ENCODE measurements around the gene BOLA3. TPM values are rescaled to one million over a fixed set of nuclear protein-coding genes. Genes with fewer than 3 reads are reported as not detected.

BOLA3 gene
- total and polyA plus RNA-seq, 10 of the 15 experiments (the other 5 are each of a cell fraction or from before 2014, with no cell fraction given): 62.6 to 300 (median 134) TPM

DNA sequence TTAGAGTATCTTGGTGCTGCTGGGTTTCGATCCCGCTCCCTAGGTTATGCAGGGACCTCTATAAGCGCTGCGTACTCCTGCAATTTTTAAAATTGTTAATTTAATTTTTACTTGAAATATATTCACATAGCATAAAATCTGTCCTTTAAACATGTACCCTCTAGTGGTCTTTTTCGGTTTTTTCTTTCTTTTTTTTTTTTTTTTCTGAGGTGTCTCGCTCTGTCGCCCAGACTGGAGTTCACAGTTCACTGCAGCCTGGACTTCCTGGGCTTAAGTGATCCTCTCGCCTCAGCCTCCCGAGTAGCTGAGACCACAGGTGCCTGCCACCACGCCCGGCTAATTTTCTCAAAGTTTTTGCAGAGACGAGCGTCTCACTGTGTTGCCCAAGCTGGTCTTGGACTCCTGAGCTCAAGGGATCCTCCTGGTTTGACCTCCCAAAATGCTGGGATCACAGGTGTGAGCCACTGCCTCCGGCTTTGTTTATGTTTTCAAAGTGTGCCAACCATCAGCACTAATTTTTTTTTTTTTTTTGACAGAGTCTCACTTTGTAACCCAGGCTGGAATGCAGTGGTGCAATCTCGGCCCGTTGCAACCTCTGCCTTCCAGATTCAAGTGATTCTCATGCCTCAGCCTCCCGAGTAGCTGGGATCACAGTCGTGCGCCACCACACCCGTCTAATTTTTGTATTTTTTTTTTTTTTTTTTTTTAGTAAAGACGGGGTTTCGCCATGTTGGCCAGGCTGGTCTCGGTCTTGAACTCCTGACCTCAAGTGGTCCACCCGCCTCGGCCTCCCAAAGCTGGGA lies 31.6 kb upstream of the BOLA3 start (continued):
- TF ChIP-seq ZBTB40 (IDR thresholded peaks at IDR 0.05; ENCODE audit: borderline replicate concordance) (no peak; the same call in 1 of the 2 replicates), KLF5 (IDR thresholded peaks at IDR 0.05; ENCODE audit: partially characterized antibody) (no peak)

- 1% methylated on average over 72 of the region's 84 CpGs for WGBS (ENCODE audit: insufficient coverage, insufficient replicate concordance, low lambda C conversion rate, missing lambda C conversion rate)
- in situ Hi-C loops (cut with MboI) (no loop called here), intact Hi-C loops (cut with micrococcal nuclease; ENCODE audit: unreplicated experiment) (loop anchor here (1.0 to 2.0 kb wide), 2 partner anchors 20 to 58 kb away; partner anchors contain the start of gene MTHFD2)
- Histone ChIP-seq H3K9me3 (replicated peaks; ENCODE audit: control insufficient read depth, insufficient read depth, low read length) (no peaks in the 10 kb centered on the region), H2AFZ (ENCODE audit: control insufficient read depth, low read depth, low read length) (peak within 1 kb of the TSS; percentile 70; the same call in 1 of the 2 replicates), H3K79me2 (ENCODE audit: control insufficient read depth, insufficient read depth, low read length) (peaks cover 50% of the 10 kb centered on the region), H3K4me1 (ENCODE audit: control insufficient read depth, insufficient read depth, low read length) (peaks cover 30% of the 10 kb centered on the region), H3K4me2 (ENCODE audit: control insufficient read depth, insufficient read depth) (peak within 1 kb of the TSS; percentile 28; the same call in 1 of the 2 replicates), H3K4me3 (peak within 1 kb of the TSS; percentile 98), H3K36me3 (ENCODE audit: control insufficient read depth in 2 of 2, insufficient read depth in 2 of 2, low read length in 1 of 2) (no peaks in the 10 kb centered on the region), H3K27ac (ENCODE audit: control insufficient read depth, insufficient read depth) (peak within 1 kb of the TSS; percentile 96), H3K9ac (ENCODE audit: control insufficient read depth, insufficient read depth, low read length) (peak within 1 kb of the TSS; percentile 99), H4K20me1 (ENCODE audit: control insufficient read depth, insufficient read depth) (no peaks in the 10 kb centered on the region; the same call in 1 of the 2 replicates), H3K27me3 (replicated peaks in 1 of 2; ENCODE audit: control insufficient read depth in 2 of 2, insufficient read depth in 2 of 2, low read length in 1 of 2) (no peaks in the 10 kb centered on the region)
- ChIA-PET CTCF (interaction anchor here (0.7 to 8.5 kb wide), 17 partner anchors 9 to 412 kb away, joined by 3 to 90 read pairs (median 4); partner anchors contain the start of genes BOLA3 and MTHFD2), RAD21 (ENCODE audit: unreplicated experiment) (interaction anchor here (0.8 to 3.8 kb wide), 17 partner anchors 9 to 356 kb away, joined by 3 to 39 read pairs (median 5); partner anchors contain the start of genes BOLA3, MTHFD2 and STAMBP), POLR2A (interaction anchor here (0.5 to 5.6 kb wide), 22 partner anchors 10 to 360 kb away, joined by 3 to 64 read pairs (median 4); partner anchors contain the start of genes MTHFD2 and WBP1), SMC1A (ENCODE audit: uncharacterized antibody, unreplicated experiment) (interaction anchor here (0.8 to 3.7 kb wide), 13 partner anchors 9 to 99 kb away, joined by 3 to 28 read pairs (median 6); partner anchors contain the start of genes BOLA3 and MTHFD2)
- DNase-seq (ENCODE audit: low read depth, low spot score) (peak; percentile 98), FAIRE-seq (peak; percentile 61), ATAC-seq (peak; percentile 86)
- no TSS peak for BruUV-seq (replicated peaks)
- TF ChIP-seq ATF3 (IDR thresholded peaks at IDR 0.05; ENCODE audit: borderline replicate concordance, extremely low read depth, low read depth, low read length) (no peak), CREB1 (IDR thresholded peaks at IDR 0.05; ENCODE audit: low read depth) (peak; percentile 43), CBFB (IDR thresholded peaks at IDR 0.05; ENCODE audit: low read depth) (peak; percentile 60; the same call in 1 of the 2 replicates), NFIC (IDR thresholded peaks at IDR 0.05; ENCODE audit: low read depth, low read length) (no peak), SRF (IDR thresholded peaks at IDR 0.05; ENCODE audit: low read depth in 2 of 2, low read length in 2 of 2) (0 out of 4 replicates have a peak, but pooled peaks of 1 of the 2 experiments have one; percentile 34), IKZF2 (IDR thresholded peaks at IDR 0.05) (0 out of 4 replicates have a peak, but pooled peaks of 1 of the 2 experiments have one; percentile 13), DPF2 (IDR thresholded peaks at IDR 0.05) (peak; percentile 88), BACH1 (IDR thresholded peaks at IDR 0.05; ENCODE audit: borderline replicate concordance) (peak; percentile 33; the same call in 1 of the 2 replicates), BRCA1 (IDR thresholded peaks at IDR 0.05; ENCODE audit: low read depth, low read length) (peak; percentile 78), ESRRA (IDR thresholded peaks at IDR 0.05; ENCODE audit: low read length) (no peak), IKZF1 (conservative IDR thresholded peaks at IDR 0.05) (peak; percentile 80), HDAC6 (IDR thresholded peaks at IDR 0.05; ENCODE audit: unreplicated experiment) (no peak)
Measured at GRCh38 chr2:74178211-74179062, 30.7 kb upstream of the BOLA3 start, which contains the start of gene MOB1A. MOB1A (minus strand) TSS chr2:74178879; CDS start chr2:74178674, 205 bp downstream.
